ENCODE results near the gene ARHGAP30.

GRCh38 chr1:161013488-161014230 lies 56.0 kb downstream of the ARHGAP30 start:
- no peak for TF ChIP-seq BRCA1 (IDR thresholded peaks at IDR 0.05; ENCODE audit: low read depth, low read length)
- no peak; the same call in 1 of the 2 replicates for TF ChIP-seq POLR2AphosphoS5 (IDR thresholded peaks at IDR 0.05; ENCODE audit: low read depth, low read length)
- TF ChIP-seq EZH2 (IDR thresholded peaks at IDR 0.05; ENCODE audit: low read depth, low read length, severe bottlenecking) = no peak
- no peak for TF ChIP-seq RFX5 (IDR thresholded peaks at IDR 0.05; ENCODE audit: borderline replicate concordance, low read depth, low read length)
- TF ChIP-seq SP2 (IDR thresholded peaks at IDR 0.05; ENCODE audit: low read length) = no peak
- TF ChIP-seq CTCF (IDR thresholded peaks at IDR 0.05; ENCODE audit: control extremely low read depth in 1 of 3, insufficient read depth in 1 of 3, low read depth in 1 of 3, low read length in 3 of 3) = no peak
- no peak for TF ChIP-seq KDM1A (IDR thresholded peaks at IDR 0.05; ENCODE audit: borderline replicate concordance, low read length)
- TF ChIP-seq EGR1 (IDR thresholded peaks at IDR 0.05; ENCODE audit: borderline replicate concordance, low read depth, low read length) = peak; percentile 16; the same call in 1 of the 2 replicates
- TF ChIP-seq MAFK (IDR thresholded peaks at IDR 0.05; ENCODE audit: low read depth, low read length) = no peak
- TF ChIP-seq CREB1 (IDR thresholded peaks at IDR 0.05) = no peak
- TF ChIP-seq GABPA (IDR thresholded peaks at IDR 0.05; ENCODE audit: borderline replicate concordance, insufficient read depth, low read length) = no peak
- peak; percentile 22; the same call in 1 of the 2 replicates for TF ChIP-seq MAX (IDR thresholded peaks at IDR 0.05)

Data from H1 (cell line).